Vagina (tissue), 2 donors: Measurements from ENCODE around the gene S100A1. TPM values are rescaled to one million over a fixed set of nuclear protein-coding genes. Genes with fewer than 3 reads are reported as not detected.

ENCODE experiments used
- DNase-seq, 2 donors: peaks; one replicate each; pipeline ENCODE4 v3.0.0-alpha.2; 2017; ENCODE audit errors: extremely low spot score in 2 of 2
- H3K27ac ChIP-seq: fragments of 200-600 bp; sonication (generic); one replicate; pipeline ENCODE4 v1.5.1; 2019
- H3K27me3 ChIP-seq: fragments of 200-600 bp; sonication (generic); one replicate; pipeline ENCODE4 v1.5.1; 2019
- H3K36me3 ChIP-seq, 2 donors: fragments of 200-600 bp; sonication (generic); one replicate each; pipeline ENCODE4 v1.5.1; 2017 to 2019
- H3K4me1 ChIP-seq: fragments of 200-600 bp; sonication (generic); one replicate; pipeline ENCODE4 v1.5.1; 2019
- H3K4me3 ChIP-seq, 2 donors: fragments of 200-600 bp; sonication (generic); 1 replicate in 1 of 2; 2 replicates in 1 of 2; pipeline ENCODE4 v1.5.1; 2016 to 2019
- H3K9me3 ChIP-seq: fragments of 200-600 bp; sonication (generic); one replicate; pipeline ENCODE4 v1.5.1; 2019
- POLR2A ChIP-seq, 2 donors: fragments of 450-650 bp; IDR thresholded peaks; one replicate each; pipeline ENCODE4 v1.6.1; 2017; ENCODE audit warnings: antibody characterized with exemption in 2 of 2, mild to moderate bottlenecking in 2 of 2, moderate library complexity in 2 of 2
- POLR2AphosphoS5 ChIP-seq, 2 donors: sonication (generic); formaldehyde crosslinking; IDR thresholded peaks; one replicate each; pipeline ENCODE4 v1.9.0; 2017; ENCODE audit warnings: antibody characterized with exemption in 2 of 2, mild to moderate bottlenecking in 2 of 2, low read depth in 1 of 2; ENCODE audit not compliant: insufficient read depth in 1 of 2
- intact Hi-C: fragments of 100-400 bp; cut with DNase I; formaldehyde crosslinking; loops from one replicate; pipeline ENCODE4 v1.15.1; 2023
- total RNA-seq: library from RNA; depleted of rRNA; stranded (reverse); fragments of >200 nt; gene quantifications from one replicate; pipeline ENCODE4 v1.2.3, GENCODE V29; 2016
- TF ChIP-seq, protein P1 (sequence below), 3 experiments: fragments of 450-650 bp in 2 of 3; fragments of 200-600 bp in 1 of 3; sonication (generic) in 1 of 3; IDR thresholded peaks; one replicate each; pipeline ENCODE4 v1.5.1; 2017 to 2019; ENCODE audit warnings: antibody characterized with exemption in 3 of 3, mild to moderate bottlenecking in 2 of 3, moderate library complexity in 2 of 3

S100A1 gene
- total RNA-seq, 1 donor from 2014 or later: not detected

DNA sequence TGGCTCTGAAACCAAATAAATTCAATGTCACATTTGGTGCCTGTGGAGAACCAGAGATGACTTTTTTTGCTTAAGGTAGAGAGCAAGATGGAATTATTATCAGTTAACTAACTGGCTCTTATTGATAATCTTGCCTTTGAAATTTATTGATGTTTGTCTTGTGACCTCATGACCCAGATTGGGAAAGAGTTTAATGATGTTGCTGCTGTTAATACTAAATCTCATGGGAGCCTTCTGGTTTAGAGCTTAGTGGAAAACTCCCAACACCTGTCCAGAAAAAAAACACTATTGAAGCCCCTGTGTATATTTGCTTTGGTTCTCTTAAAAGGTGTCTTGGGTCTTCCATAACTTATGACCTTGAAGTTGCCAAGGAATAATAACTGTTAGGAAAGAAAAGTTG, 15.6 kb downstream of the S100A1 start:
- Histone ChIP-seq H3K27me3 (no peaks in the 10 kb centered on the region), H3K9me3 (no peaks in the 10 kb centered on the region), H3K4me3 (no peak overlapping the region), H3K27ac (no peak overlapping the region), H3K4me1 (peaks cover 20% of the 10 kb centered on the region), H3K36me3 (peaks cover 0 to 80% of the 10 kb centered on the region in 2 donors)
- TF ChIP-seq POLR2AphosphoS5 (IDR thresholded peaks at IDR 0.05; ENCODE audit: insufficient read depth in 1 of 2, low read depth in 1 of 2) (no peak), POLR2A (IDR thresholded peaks at IDR 0.05) (no peak)
- TF ChIP-seq, protein P1, sequence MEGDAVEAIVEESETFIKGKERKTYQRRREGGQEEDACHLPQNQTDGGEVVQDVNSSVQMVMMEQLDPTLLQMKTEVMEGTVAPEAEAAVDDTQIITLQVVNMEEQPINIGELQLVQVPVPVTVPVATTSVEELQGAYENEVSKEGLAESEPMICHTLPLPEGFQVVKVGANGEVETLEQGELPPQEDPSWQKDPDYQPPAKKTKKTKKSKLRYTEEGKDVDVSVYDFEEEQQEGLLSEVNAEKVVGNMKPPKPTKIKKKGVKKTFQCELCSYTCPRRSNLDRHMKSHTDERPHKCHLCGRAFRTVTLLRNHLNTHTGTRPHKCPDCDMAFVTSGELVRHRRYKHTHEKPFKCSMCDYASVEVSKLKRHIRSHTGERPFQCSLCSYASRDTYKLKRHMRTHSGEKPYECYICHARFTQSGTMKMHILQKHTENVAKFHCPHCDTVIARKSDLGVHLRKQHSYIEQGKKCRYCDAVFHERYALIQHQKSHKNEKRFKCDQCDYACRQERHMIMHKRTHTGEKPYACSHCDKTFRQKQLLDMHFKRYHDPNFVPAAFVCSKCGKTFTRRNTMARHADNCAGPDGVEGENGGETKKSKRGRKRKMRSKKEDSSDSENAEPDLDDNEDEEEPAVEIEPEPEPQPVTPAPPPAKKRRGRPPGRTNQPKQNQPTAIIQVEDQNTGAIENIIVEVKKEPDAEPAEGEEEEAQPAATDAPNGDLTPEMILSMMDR (IDR thresholded peaks at IDR 0.05): no peak
- DNase-seq: no peak
- intact Hi-C loops: no loop called here

DNA sequence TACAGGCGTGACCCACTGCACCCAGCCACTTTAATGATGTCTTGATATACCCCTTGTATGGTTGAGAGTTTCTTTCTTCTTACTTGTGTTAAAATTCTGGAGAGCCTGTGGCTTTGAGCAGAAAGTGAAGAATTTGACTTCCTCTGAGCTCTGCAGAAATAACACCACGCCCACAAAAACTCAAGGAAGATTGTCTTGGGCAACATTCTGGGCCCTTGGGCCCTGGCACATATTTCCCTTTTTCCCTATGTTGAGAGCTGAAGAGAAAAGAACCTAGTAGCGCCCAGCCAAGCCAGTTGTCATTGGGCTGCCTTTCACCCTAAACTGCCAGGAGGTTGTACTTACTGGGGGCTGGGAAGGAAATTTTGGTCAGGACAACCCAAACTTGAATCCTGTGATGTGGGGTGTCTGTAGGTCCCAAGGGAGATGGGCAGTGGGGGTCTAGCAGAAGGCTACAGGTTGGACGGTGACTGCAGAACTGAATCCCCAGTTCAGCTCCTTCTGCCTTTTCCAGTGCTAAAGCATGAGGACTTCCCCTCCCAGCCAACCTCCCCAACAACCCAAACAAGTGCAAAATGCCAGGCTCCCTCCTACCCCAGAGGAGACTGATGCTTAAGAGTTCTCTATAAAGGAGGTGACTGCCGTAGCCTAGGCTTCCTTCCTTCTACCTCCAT, 18.6 kb downstream of the S100A1 start:
- no peak overlapping the region for H3K4me3 ChIP-seq
- no peaks in the 10 kb centered on the region for H3K27me3 ChIP-seq
- H3K9me3 ChIP-seq: no peaks in the 10 kb centered on the region
- intact Hi-C loops: no loop called here
- no peak overlapping the region for H3K27ac ChIP-seq
- peaks cover 0 to 50% of the 10 kb centered on the region in 2 donors for H3K36me3 ChIP-seq
- H3K4me1 ChIP-seq: peaks cover 12% of the 10 kb centered on the region
- no peak for DNase-seq
- no peak for TF ChIP-seq POLR2A (IDR thresholded peaks at IDR 0.05)
- no peak for TF ChIP-seq POLR2AphosphoS5 (IDR thresholded peaks at IDR 0.05; ENCODE audit: insufficient read depth in 1 of 2, low read depth in 1 of 2)
- TF ChIP-seq, protein P1 (IDR thresholded peaks at IDR 0.05): no peak

DNA sequence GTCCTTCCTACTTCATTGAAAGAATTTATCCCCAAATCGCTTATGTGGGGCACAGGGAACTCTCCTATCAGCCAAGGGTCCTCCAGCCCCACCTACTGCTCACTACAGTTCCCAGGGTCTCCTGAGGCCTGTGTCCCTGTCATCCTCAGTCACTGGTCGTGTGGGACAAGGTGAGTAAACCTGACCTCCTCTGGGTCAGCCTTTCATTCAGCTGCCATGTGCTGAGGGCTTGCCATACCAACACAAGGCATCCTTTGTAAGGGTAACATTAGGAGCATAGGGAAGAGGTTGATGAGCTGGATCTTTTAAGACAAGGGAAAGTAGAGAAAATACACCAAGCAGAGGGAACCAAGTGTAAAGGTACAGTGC, 19.1 kb downstream of the S100A1 start:
- Histone ChIP-seq H3K4me3 (no peak overlapping the region), H3K36me3 (peaks cover 0 to 45% of the 10 kb centered on the region in 2 donors), H3K27me3 (no peaks in the 10 kb centered on the region), H3K4me1 (peaks cover 12% of the 10 kb centered on the region), H3K27ac (no peak overlapping the region), H3K9me3 (no peaks in the 10 kb centered on the region)
- DNase-seq: no peak
- intact Hi-C loops: no loop called here
- TF ChIP-seq POLR2AphosphoS5 (IDR thresholded peaks at IDR 0.05; ENCODE audit: insufficient read depth in 1 of 2, low read depth in 1 of 2): no peak
- TF ChIP-seq, protein P1 (IDR thresholded peaks at IDR 0.05): no peak
- no peak for TF ChIP-seq POLR2A (IDR thresholded peaks at IDR 0.05)

DNA sequence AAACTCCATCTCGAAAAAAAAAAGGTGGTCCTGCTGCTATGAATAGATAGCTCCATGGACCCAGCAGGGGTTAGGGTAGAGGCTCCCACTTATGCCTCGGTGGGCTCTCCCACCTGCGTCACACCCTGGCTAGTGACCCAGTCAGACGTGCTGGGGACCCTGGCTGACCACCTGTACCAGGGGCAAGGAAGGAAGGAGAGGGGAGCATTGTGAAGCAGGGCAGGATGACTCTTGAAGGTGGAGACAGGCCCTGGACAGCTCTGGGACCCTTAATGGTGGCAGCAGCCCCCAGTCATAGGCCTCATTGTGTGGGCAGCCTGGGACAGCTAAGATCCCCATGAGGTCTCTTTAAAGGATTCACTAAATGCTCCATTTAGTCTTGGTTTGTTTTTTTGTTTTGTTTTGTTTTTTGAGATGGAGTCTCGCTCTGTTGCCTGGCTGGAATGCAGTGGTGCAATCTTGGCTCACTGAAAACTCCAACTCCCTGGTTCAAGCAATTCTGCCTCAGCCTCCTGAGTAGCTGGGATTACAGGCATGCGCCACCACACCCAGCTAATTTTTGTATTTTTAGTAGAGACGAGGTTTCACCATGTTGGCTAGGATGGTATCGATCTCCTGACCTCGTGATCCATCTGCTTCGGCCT, 19.9 kb downstream of the S100A1 start:
- no peaks in the 10 kb centered on the region for H3K9me3 ChIP-seq
- no peak overlapping the region for H3K27ac ChIP-seq
- no peaks in the 10 kb centered on the region for H3K27me3 ChIP-seq
- no peak overlapping the region for H3K4me3 ChIP-seq
- DNase-seq: no peak
- intact Hi-C loops: no loop called here
- peaks cover 0 to 37% of the 10 kb centered on the region in 2 donors for H3K36me3 ChIP-seq
- peaks cover 13% of the 10 kb centered on the region for H3K4me1 ChIP-seq
- no peak for TF ChIP-seq POLR2AphosphoS5 (IDR thresholded peaks at IDR 0.05; ENCODE audit: insufficient read depth in 1 of 2, low read depth in 1 of 2)

DNA sequence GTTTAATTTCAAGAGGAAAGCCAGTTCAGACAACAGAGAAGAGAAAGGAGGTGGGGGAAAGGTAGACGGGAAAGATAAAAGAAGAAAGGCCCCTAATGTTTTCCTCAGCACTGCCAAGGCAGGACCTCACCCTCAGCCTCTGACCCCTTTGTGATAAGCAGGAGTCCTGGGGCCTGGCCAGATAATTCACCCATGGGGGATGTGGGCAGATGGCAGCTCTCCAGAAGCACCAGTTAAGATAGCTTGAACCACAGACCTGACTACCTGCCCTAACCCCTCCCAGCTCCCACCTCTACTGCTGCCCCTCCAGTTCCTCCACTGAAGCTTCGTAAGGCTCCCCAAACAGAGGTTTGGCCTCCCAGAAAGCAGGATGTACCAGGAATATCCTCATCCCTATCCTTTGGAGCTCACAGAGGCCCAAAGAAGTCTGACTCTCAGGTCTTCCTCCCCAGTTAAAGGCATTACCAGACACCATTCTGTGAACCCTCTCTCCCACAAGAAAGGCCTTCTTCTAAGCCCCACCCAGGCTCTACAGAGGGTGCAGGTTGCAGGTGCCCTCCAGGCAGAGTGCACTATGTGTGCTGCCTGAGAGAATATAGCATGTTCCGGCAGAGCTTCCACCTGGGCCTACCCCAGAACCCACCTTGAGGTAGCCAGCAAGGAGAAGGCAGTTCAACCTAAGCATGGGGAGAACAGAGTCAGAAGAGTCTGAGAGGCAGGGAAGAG, 21.1 kb downstream of the S100A1 start:
- no peak for DNase-seq
- Histone ChIP-seq H3K27ac (no peak overlapping the region), H3K4me3 (no peak overlapping the region), H3K9me3 (no peaks in the 10 kb centered on the region), H3K27me3 (no peaks in the 10 kb centered on the region), H3K4me1 (peaks cover 9% of the 10 kb centered on the region), H3K36me3 (peaks cover 0 to 26% of the 10 kb centered on the region in 2 donors)
- intact Hi-C loops: no loop called here
- no peak for TF ChIP-seq POLR2A (IDR thresholded peaks at IDR 0.05)
- TF ChIP-seq POLR2AphosphoS5 (IDR thresholded peaks at IDR 0.05; ENCODE audit: insufficient read depth in 1 of 2, low read depth in 1 of 2): no peak
- TF ChIP-seq, protein P1 (IDR thresholded peaks at IDR 0.05): no peak
